HCT116 (cell line): ENCODE measurements around the gene DENND2A.

Experiments
- CEBPB ChIP-seq: IDR thresholded peaks from 2 replicates; pipeline ENCODE4 v1.6.1; 2012; ENCODE audit warnings: low read depth
- ELF1 ChIP-seq: IDR thresholded peaks from 2 replicates; pipeline ENCODE4 v1.6.1; 2012; ENCODE audit warnings: low read depth, borderline replicate concordance
- EZH2 ChIP-seq: fragments of 200-600 bp; sonication (generic); IDR thresholded peaks from 2 replicates; pipeline ENCODE4 v1.6.1; 2017; ENCODE audit warnings: antibody characterized with exemption, mixed run types
- FOSL1 ChIP-seq: IDR thresholded peaks from 2 replicates; pipeline ENCODE4 v1.6.1; 2012; ENCODE audit warnings: low read depth
- POLR2A ChIP-seq: IDR thresholded peaks from 2 replicates; pipeline ENCODE4 v1.7.0; 2011; ENCODE audit warnings: borderline replicate concordance; ENCODE audit not compliant: insufficient read depth, insufficient read length; ENCODE audit errors: extremely low read depth
- POLR2AphosphoS5 ChIP-seq: IDR thresholded peaks from 2 replicates; pipeline ENCODE4 v1.6.1; 2011; ENCODE audit warnings: mild to moderate bottlenecking, low read depth, low read length, moderate library complexity
- RAD21 ChIP-seq: IDR thresholded peaks from 2 replicates; pipeline ENCODE4 v1.6.1; 2012; ENCODE audit warnings: low read depth, mild to moderate bottlenecking
- SRF ChIP-seq: IDR thresholded peaks from 2 replicates; pipeline ENCODE4 v1.6.1; 2012; ENCODE audit warnings: low read depth
- TCF7L2 ChIP-seq: IDR thresholded peaks from 2 replicates; pipeline ENCODE4 v1.7.0; 2011; ENCODE audit warnings: borderline replicate concordance, inconsistent platforms; ENCODE audit not compliant: insufficient read depth, insufficient read length; ENCODE audit errors: extremely low read depth
- ZNF274 ChIP-seq: fragments of 200-500 bp; sonication (Bioruptor generic); IDR thresholded peaks from 2 replicates; pipeline ENCODE4 v1.6.1; 2014; ENCODE audit warnings: mild to moderate bottlenecking, low read depth, low read length, inconsistent platforms
- TF ChIP-seq, protein P1 (sequence below): IDR thresholded peaks from 2 replicates; pipeline ENCODE4 v1.6.1; 2012; ENCODE audit warnings: low read depth
- TF ChIP-seq, protein P2 (sequence below), 3 experiments: fragments of 200-600 bp in 1 of 3; sonication (generic) in 1 of 3; IDR thresholded peaks in 2 of 3; conservative IDR thresholded peaks in 1 of 3; 2 replicates each; pipeline ENCODE4 v1.5.1; 2012 to 2017; ENCODE audit warnings: low read depth in 2 of 3, low read length in 2 of 3, antibody characterized with exemption in 1 of 3, borderline replicate concordance in 1 of 3, control low read depth in 1 of 3, mild to moderate bottlenecking in 1 of 3, mixed read lengths in 1 of 3, mixed run types in 1 of 3, moderate library complexity in 1 of 3; ENCODE audit not compliant: insufficient read depth in 1 of 3
- TF ChIP-seq, protein P3 (sequence below): IDR thresholded peaks from 2 replicates; pipeline ENCODE4 v1.6.1; 2012

DNA sequence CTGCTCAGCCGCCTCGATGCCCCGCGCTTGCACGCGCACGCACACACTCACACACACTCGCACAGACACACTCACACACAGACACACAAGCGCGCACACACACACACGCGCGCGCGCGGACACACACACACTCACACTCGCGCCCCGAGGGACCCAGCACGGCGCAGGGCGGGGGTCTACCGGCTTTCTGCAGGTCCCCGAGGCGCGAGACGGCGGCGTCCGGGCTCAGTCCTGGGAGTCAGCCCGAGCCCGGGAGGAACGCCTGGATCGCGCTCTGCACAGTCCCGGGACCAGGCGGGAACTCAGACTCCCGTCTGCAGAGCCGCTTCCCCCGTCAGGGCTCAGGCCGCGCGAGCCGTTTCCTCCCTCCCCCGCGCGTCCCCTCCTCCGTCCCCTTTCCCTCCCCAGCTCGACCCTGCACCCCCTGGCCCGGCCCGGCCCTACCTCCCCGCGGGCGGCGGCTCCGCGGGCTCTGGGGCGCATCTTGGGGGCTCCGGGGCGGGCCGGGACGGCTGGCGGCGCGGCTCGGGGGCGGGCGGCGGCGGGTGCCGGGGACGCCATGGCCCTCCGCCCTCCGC lies 464 bp downstream of the DENND2A start:
- TF ChIP-seq, protein P1, sequence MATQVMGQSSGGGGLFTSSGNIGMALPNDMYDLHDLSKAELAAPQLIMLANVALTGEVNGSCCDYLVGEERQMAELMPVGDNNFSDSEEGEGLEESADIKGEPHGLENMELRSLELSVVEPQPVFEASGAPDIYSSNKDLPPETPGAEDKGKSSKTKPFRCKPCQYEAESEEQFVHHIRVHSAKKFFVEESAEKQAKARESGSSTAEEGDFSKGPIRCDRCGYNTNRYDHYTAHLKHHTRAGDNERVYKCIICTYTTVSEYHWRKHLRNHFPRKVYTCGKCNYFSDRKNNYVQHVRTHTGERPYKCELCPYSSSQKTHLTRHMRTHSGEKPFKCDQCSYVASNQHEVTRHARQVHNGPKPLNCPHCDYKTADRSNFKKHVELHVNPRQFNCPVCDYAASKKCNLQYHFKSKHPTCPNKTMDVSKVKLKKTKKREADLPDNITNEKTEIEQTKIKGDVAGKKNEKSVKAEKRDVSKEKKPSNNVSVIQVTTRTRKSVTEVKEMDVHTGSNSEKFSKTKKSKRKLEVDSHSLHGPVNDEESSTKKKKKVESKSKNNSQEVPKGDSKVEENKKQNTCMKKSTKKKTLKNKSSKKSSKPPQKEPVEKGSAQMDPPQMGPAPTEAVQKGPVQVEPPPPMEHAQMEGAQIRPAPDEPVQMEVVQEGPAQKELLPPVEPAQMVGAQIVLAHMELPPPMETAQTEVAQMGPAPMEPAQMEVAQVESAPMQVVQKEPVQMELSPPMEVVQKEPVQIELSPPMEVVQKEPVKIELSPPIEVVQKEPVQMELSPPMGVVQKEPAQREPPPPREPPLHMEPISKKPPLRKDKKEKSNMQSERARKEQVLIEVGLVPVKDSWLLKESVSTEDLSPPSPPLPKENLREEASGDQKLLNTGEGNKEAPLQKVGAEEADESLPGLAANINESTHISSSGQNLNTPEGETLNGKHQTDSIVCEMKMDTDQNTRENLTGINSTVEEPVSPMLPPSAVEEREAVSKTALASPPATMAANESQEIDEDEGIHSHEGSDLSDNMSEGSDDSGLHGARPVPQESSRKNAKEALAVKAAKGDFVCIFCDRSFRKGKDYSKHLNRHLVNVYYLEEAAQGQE, result no peak
- TF ChIP-seq POLR2AphosphoS5 (no peak), POLR2A (no peak), EZH2 (no peak), FOSL1 (no peak), SRF (no peak), ZNF274 (no peak), CEBPB (no peak), ELF1 (no peak), TCF7L2 (no peak), RAD21 (no peak)
- TF ChIP-seq, protein P2, sequence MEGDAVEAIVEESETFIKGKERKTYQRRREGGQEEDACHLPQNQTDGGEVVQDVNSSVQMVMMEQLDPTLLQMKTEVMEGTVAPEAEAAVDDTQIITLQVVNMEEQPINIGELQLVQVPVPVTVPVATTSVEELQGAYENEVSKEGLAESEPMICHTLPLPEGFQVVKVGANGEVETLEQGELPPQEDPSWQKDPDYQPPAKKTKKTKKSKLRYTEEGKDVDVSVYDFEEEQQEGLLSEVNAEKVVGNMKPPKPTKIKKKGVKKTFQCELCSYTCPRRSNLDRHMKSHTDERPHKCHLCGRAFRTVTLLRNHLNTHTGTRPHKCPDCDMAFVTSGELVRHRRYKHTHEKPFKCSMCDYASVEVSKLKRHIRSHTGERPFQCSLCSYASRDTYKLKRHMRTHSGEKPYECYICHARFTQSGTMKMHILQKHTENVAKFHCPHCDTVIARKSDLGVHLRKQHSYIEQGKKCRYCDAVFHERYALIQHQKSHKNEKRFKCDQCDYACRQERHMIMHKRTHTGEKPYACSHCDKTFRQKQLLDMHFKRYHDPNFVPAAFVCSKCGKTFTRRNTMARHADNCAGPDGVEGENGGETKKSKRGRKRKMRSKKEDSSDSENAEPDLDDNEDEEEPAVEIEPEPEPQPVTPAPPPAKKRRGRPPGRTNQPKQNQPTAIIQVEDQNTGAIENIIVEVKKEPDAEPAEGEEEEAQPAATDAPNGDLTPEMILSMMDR (IDR thresholded peaks at IDR 0.05 in 2 of 3, conservative IDR thresholded peaks at IDR 0.05 in 1 of 3; ENCODE audit: borderline replicate concordance in 1 of 3, insufficient read depth in 1 of 3, low read depth in 2 of 3, low read length in 2 of 3), result no peak
- TF ChIP-seq, protein P3, sequence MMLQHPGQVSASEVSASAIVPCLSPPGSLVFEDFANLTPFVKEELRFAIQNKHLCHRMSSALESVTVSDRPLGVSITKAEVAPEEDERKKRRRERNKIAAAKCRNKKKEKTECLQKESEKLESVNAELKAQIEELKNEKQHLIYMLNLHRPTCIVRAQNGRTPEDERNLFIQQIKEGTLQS, result no peak
